Ishikawa (cell line): Measurements from ENCODE around the gene NSDHL.

ENCODE experiments used
- EP300 ChIP-seq: IDR thresholded peaks from 2 replicates; pipeline ENCODE4 v1.6.1; 2012; ENCODE audit warnings: borderline replicate concordance
- NFIC ChIP-seq: IDR thresholded peaks from 2 replicates; pipeline ENCODE4 v1.6.1; 2012

GRCh38 chrX:152871260-152871659 is 40.4 kb downstream of the NSDHL start:
- TF ChIP-seq NFIC (no peak), EP300 (no peak)
